Sciatic nerve (tissue), 2 donors: Measurements from ENCODE around the gene CATSPERE. TPM values are rescaled to one million over a fixed set of nuclear protein-coding genes. Genes with fewer than 3 reads are reported as not detected.
"Not testable (repeated sequence)": the region's sequence is repeated elsewhere in the genome, so short reads cannot be mapped to it uniquely, and the experiment has no call there.

ENCODE experiments used
- ATAC-seq: fragments of 200-7000 bp; cut with Tn5 transposase; one replicate; pipeline ENCODE4 v1.9.1; 2020; ENCODE audit warnings: mild to moderate bottlenecking, moderate library complexity
- DNase-seq: peaks from one replicate; pipeline ENCODE4 v3.0.0-alpha.2; 2020; ENCODE audit warnings: low spot score
- intact Hi-C: fragments of 100-400 bp; cut with DNase I; formaldehyde crosslinking; loops from one replicate; pipeline ENCODE4 v1.14.2; 2022
- total RNA-seq: library from RNA; stranded (reverse); fragmentation: NEBNext Ultra II Directional; extraction: Animal tissue kit (Norgen Biotek cat#: 25700); gene quantifications from one replicate; pipeline ENCODE4 v1.2.1, GENCODE V29; 2021
- donor health status: DM: no; HTN: no; CAD: no.
- donor health status: DM: no; HTN: no; CAD: no.

The CATSPERE gene
- total RNA-seq, 1 donor from 2014 or later, result 2.6 TPM

DNA sequence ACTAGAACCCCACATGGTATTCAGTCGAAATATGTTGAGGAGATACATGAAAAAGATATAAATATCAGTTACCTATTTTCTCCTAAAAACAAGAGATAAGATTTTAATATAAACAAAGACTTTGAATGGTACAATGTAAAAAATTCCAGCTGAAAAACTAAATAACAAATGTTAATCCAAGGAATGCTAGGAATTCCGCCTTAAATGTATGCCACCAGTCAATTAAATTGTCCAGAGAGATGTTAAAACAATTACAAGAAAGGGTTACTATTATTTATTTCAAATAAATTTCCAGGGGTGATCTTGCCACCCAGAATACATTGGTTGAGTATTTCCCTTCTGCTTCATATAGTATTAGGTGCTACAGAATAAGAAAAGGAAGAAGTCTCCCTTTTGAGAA, 13.5 kb upstream of the CATSPERE start:
- intact Hi-C loops, result no loop called here
- DNase-seq, result no peak
- no peak for ATAC-seq

DNA sequence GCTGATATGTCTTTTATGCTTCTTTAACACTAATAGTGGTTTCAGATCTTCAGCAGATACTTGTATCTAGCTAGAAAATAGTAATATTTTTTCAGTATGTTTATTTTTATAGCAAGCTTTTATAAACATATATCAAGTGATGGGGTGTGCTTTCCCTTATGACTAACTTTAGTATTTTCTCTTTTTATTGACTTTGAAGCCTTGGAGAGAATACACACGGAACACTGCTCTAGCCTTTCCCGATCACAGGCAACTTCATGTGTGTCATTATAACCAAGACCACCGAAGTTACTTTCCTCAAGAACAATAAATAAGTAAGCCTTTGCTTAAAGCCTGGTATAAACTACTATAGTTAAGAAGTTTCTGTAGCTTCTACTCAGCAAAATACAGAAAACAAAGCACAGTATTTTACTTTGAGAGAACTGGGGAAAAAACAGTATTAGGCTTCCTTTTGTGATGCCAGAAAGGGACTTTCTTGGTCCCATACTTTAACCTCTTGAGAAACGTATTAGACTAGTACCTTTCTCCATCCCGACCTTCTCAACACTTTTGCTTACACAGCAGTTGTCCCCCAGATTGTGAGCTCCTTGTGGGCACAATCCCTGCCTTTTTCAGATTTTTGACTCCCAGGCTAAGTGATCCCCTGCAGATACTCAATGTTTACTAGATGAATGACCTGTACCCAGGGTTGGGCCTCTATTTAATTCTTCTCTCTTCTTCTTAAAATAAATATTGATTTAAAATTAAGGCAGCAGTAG, 12.6 kb upstream of the CATSPERE start:
- ATAC-seq, result no peak
- DNase-seq, result no peak
- intact Hi-C loops, result no loop called here

DNA sequence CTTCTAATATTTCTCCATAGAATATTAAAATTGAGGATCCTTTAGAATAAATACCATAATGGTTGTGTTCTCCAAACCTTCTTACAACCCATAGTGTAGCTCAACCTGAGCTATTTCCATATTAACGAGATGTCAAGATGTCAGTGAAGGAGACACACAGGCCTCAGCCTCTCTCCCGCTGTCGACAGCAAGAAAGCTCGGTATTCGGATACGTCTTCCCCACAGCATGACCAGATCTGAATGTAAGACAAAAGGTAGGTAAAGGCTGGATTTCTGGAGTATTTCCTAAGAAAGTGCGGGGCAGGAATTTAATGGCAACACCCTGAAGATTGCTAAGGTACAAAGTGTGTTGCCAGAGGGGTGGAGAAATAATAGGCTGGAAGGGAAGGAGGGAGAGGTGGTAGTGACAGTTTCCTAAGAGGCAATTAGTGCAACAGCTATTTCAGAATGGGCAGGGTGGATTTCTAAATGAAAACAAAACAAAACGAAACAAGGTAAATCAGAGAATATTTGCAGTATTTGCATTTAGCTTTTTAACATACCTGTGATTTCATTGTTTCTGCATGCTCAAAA, 11.1 kb upstream of the CATSPERE start:
- ATAC-seq (no peak), DNase-seq (no peak)
- intact Hi-C loops, result no loop called here

DNA sequence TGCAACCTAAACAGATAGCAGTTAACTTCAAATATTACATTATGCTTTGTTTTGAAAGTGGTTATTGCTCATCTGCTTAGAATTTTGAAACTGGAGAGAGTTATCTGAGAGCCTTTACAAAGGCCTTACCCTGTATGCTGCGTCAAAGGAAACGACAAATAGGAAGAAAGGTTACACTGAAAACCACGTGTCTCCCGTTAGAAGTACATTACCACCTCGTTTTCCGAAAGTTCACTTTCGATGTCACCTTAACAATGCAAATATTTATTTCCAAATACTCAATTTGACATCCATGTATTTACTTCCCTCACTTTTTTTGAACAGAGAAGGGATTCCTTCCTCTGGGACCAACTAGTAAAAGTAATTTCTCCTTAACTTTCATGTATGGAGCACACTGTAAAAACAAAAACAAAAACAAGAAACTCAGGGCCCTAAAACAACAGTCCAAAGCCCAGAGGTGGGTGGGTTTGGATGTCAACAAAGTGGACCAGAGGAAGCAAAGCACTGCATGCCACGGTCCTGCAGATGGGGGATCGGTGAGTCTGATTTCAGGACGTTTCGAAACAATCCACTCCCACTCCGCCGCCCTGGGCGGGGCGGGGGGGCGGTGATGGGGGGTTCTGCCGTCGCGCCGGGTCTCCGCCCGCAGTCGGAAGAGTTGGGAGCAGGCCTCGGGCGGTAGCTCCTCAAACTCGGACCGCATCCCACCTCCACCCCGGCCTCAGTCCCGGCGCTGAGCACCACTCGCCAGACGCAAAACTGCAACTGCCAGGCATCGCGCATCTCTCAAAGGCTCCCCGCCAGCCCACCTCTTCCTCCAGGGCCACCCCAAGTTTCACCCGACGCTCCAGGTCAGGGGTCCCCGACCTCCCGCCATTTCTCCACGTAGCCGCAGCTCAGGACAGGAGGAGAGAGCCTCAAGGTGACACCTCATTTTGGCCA, 10.2 kb upstream of the CATSPERE start:
- DNase-seq, result peak; percentile 77
- peak; percentile 45 for ATAC-seq
- intact Hi-C loops, result no loop called here

DNA sequence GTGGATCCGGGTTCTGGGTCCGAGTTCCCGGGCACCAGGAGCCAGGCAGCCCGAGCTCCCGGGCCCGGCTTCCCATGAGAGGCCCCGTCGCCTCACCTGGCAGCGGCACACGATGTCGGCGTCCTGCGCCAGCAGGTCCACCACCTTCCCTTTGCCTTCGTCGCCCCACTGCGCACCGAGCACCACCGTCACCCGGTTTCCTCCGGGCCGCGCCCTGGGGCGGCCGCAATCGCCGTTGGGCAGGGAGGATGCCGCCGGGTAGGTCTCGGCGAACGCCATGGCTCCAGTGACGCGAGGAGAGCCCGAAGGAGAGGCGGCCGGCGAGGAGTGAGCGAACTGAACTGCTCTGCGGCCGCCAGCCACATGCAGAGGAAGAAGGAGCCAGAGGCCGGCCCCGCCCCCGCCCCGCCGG, 9.5 kb upstream of the CATSPERE start, which contains the start of gene ADSS2:
Gene ADSS2, minus strand, starts transcription at position 371 of the 412 bp plus-strand sequence. Its CDS starts 92 bp downstream, at position 279.
- no peak for DNase-seq
- intact Hi-C loops, result no loop called here
- ATAC-seq, result no peak

DNA sequence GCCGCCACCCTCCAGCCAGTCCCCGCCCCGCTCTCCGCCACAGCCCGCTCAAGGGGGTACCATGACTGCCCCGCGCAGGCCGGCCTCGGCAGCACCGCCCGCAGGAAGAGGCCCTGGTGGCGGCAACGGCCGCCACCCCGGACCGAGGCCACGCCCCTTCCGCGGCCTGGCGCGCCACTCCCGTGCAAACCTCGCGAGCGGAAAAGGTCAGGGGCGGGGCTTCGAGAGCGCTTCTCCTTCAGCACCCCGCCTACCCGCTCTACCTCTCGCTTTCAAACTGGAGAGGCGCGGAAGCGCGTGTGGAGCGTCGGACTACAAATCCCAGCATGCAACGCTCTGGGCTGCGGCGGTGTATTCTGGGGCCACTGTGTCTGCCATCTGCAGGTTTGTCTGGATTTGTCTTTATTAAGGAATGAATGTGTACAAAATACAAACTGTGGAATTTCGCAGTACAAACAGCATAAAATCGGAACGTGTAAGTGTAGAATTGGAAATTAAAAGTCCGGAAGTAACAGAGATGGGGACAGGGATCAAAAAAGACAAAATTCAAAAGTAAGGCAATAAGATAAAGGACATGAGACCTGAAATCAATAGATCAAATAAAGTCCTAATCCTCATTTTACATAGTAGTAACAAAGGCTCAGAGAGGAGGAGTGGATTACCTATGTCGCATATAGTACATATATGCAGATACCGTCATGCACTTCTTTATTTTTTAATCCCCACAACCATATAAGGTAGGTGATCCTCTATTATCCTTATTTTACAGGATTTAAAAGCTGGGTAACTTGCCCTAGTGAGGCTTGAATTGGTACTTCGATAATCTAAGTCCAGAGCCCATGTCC, 8.9 kb upstream of the CATSPERE start:
- DNase-seq (peak; percentile 99), ATAC-seq (peak; percentile 98)
- intact Hi-C loops, result no loop called here

DNA sequence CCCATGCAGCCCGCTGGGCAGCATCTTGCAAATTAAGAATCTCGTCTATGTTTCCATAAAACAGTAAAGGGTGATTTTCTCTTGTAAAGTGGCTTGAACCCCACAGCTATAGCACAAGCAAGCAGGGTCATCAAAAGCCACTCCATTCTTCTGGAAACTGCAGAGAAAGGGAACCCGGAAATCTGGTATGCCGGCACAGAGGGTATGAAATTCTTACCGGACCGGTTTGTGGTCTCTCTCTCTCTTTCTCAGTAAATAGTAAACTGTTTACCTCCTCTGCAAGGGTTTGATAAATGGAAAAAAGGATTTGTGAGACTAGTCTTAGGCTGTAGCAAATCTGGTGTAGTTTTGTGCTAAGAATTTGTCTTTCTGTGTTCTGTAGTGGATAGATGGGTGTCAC, 6.7 kb upstream of the CATSPERE start:
- intact Hi-C loops, result no loop called here
- no peak for ATAC-seq
- DNase-seq, result no peak

DNA sequence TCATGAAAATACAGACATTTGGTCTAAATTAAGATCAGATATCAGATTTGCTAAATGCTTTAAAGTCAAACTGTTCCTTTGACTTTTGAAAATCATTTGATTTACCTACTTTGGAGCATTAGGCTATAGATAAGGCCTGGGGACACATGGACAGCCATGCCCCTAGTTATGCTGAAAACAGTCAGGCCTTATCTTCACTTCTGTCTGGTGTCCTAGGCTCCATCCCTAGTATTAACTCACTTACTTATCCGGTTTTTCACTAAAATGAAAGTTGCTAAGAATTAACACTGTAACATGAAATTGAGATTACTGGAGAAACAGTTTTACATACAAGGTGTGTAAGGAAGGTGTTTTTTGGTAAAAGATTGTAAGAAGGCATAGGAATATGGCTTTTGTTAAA, 4.5 kb upstream of the CATSPERE start:
- intact Hi-C loops, result no loop called here
- ATAC-seq (no peak), DNase-seq (no peak)

DNA sequence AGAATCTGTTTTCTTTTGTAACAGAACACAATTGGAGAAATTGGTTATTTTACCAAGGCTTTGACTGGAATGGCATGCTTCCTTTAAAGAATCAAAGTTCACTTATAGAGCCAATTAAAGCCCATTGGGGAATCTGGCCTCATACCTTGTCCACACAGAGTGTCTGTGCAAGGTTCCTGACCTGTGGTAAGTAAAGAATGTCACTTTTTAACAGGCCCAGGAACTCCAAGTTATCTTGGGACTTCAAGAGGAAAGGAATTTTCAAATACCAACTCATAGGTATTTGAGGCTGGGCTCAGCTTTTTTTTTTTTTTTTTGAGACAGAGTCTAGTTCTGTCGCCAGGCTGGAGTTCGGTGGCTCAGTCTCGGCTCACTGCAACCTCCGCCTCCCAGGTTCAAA, 2.3 kb upstream of the CATSPERE start:
- intact Hi-C loops, result no loop called here
- ATAC-seq (no peak), DNase-seq (no peak)

DNA sequence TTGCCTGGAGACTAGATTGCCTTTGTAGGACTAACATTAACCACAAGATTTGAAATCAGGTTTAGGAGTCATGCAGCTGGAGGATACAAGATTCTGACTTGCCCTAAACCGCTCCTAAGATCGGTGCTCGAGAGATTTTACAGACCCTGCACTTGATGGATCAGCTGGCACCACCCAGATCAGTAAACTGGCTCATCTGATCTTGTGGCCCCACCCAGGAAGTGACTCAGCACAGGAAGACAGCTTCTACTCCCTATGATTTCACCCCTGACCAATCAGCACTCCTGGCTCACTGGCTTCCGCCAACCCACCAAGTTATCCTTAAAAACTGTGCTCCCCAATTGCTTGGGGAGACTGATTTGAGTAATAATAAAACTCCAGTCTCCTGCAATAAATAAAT, 876 bp upstream of the CATSPERE start:
- ATAC-seq (no peak), DNase-seq (no peak)
- intact Hi-C loops, result no loop called here

DNA sequence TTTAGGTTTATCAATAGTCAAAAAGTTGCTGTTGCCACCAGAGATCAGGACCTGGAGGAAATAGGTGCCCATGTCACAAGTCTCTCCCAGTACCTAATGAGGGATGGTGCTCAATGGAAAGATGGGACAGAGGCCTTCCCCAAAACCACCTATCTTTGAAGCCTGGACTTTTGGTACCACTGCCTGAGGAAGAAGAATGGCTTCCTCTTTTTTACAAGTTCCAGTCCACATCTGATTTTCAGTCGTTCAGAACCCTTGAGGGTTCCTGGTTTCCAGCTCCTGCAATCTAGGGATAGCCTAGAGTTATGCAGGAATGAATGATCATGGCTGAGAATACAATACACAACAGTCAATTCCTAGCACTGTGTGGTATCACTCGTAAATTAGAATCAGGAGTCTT, 5.7 kb downstream of the CATSPERE start:
- intact Hi-C loops, result no loop called here
- ATAC-seq (no peak), DNase-seq (no peak)

DNA sequence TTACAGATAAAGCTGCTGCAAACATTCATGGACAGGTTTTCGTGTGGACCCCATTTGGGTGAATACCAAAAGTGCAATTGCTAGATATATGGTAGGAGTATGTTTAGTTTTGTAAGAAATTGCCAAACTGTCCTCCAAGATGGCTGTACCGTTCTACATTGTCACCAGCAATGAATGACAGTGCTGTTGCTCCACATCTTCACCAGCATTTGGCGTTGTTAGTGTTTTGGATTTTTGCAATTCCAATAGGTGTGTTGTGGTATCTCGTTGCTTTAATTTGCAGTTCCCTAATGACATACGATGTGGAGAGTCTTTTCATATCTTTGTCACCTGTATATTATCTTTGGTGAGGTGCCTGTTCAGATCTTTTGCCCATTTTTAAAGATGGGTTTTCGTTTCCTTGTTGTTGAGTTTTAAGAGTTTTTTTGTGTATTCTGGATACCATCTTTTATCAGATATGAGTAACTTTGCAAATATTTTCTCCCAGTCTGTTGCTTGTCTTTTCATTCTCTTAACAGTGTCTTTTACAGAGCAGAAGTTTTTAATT, 12.1 kb downstream of the CATSPERE start:
- DNase-seq (no peak), ATAC-seq (no peak)
- intact Hi-C loops, result no loop called here

DNA sequence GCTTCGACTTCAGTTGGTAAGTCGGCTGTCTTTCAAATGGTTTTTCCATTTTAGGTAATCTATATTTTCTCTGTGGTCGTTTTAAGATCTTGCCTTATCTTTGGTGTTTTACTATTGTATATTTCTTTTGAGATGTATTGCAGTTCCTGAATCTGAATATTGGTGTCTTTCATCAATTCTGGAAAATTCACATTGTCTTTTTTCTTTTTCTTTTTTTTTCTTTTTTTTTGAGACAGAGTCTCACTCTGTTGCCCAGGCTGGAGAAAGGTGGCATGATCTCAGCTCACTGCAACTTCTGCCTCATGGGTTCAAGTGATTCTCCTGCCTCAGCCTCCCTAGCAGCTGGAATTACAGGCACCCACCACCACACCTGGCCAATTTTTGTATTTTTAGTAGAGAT, 23.9 kb downstream of the CATSPERE start:
- ATAC-seq, DNase-seq, intact Hi-C loops: not testable (repeated sequence)

DNA sequence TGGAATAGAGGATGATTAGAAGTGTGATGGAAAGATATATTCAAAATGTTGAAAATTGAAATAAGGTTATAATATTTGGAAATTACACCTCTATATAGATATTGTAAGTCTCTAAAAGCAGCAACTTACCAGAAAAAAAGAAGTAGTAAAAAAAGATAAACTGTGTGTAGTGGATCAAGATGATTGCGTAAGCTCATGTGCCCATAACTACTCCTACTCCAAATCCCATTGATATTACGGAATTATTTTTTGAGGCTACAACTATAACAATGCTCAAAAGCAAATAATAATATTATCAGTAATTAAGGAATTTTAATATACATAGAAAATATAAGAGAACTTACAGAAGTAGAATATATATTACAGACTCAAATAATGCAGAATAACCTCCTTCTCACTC, 33.6 kb downstream of the CATSPERE start:
- ATAC-seq, result no peak
- DNase-seq, result no peak
- intact Hi-C loops, result no loop called here

DNA sequence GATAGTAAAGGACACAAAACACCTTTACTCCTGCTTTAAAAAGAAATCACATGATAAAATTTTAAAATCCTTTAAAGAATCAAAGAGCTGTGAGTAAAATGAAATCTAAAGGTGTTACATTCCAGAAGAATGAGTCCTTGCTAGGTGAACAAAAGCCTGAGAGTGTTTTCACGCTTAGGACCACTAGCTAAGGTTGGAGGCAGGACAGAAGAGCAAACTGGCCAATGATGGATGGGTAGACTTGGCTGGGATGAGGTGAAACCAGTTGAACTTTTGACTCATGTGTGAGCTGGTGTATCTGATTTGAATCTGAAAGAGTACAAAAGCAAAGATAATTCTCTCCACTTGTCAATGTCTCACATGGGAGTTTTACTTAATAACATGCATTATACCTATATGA, 35.1 kb downstream of the CATSPERE start:
- ATAC-seq, result no peak
- intact Hi-C loops, result no loop called here
- DNase-seq, result no peak

DNA sequence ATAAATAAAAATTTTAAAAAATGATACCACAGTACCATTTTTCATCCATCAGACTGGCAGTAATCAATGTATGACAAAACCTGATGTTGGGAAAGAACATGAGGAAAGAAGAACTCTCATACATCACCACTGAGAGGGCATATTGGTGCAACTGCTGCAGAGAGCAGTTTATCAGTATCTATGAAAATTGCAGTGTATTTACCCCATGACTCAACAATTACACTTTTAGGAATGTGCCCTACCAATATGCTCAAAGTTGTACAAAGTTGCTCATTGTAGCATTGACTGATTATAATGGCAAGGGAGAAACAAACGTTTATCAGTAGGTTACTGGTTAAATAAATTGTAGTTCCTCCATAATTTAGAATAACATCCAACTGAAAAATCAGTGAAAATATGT, 36.7 kb downstream of the CATSPERE start:
- DNase-seq (no peak), ATAC-seq (no peak)
- intact Hi-C loops, result no loop called here

DNA sequence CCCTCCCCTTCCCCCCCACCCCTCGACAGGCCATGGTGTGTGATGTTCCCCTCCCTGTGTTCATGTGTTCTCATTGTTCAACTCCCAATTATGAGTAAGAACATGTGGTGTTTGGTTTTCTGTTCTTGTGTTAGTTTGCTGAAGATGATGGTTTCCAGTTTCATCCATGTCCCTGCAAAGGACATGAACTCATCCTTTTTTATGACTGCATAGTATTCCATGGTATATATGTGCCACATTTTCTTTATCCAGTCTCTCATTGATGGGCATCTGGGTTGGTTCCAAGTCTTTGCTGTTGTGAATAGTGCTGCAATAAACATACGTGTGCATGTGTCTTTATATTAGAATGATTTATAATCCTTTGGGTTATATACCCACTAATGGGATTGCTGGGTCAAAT, 38.4 kb downstream of the CATSPERE start:
- DNase-seq, intact Hi-C loops, ATAC-seq: not testable (repeated sequence)

DNA sequence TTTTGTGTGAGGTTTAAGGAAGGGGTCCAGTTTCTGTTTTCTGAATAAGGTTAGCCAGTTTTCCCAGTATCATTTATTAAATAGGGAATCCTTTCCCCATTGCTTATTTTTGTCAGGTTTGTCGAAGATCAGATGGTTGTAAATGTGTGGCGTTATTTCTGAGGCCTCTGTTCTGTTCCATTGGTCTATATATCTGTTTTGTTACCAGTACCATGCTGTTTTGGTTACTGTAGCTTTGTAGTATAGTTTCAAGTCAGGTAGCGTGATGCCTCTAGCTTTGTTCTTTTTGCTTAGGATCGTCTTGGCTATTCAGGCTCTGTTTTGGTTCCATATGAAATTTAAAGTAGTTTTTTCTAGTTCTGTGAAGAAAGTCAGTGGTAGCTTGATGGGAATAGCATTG, 39.4 kb downstream of the CATSPERE start:
- ATAC-seq, DNase-seq, intact Hi-C loops: not testable (repeated sequence)

DNA sequence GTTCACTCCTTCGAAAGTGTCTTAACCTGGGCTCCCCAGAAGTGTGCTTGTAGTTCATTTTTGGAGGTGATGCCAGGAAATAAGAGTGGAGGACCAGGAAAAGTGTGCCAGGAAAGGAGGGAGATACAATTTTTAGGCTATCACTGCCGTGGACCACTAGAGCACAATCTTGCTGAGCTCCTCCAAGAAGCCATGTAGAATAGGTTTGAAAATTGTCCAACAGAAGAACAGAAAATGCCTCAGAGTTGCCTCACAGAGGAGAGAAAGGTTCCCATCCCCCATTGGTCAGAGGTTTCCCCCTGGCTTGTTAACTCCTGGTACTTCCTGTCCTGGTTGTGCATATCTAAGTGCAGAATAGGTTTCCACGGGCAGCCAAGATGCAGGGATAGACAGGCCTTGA, 41.6 kb downstream of the CATSPERE start:
- intact Hi-C loops, result no loop called here
- DNase-seq, result no peak

More for the DNA sequence above, 41.6 kb downstream of the CATSPERE start:
- no peak for ATAC-seq
